ENCODE results near the gene UGT1A4.

The UGT1A4 gene

DNA sequence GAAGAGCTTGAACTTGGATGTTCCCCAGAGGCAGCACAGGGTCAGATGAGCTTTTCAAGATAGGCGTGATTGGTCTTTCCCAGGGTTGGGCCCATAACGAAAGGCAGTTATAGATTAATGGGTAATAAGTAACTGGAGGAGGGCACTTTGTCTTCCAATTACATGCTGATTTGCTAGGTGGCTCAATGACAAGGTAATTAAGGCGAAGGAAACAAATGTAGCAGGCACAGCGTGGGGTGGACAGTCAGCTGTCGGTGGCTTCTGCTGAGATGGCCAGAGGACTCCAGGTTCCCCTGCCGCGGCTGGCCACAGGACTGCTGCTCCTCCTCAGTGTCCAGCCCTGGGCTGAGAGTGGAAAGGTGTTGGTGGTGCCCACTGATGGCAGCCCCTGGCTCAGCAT is at the start of gene UGT1A4:
UGT1A4 (plus strand) TSS at position 185 of the 400 bp plus-strand sequence; CDS start at position 270, 85 bp downstream.
- DNase-seq (ENCODE audit: low spot score): no peak

DNA sequence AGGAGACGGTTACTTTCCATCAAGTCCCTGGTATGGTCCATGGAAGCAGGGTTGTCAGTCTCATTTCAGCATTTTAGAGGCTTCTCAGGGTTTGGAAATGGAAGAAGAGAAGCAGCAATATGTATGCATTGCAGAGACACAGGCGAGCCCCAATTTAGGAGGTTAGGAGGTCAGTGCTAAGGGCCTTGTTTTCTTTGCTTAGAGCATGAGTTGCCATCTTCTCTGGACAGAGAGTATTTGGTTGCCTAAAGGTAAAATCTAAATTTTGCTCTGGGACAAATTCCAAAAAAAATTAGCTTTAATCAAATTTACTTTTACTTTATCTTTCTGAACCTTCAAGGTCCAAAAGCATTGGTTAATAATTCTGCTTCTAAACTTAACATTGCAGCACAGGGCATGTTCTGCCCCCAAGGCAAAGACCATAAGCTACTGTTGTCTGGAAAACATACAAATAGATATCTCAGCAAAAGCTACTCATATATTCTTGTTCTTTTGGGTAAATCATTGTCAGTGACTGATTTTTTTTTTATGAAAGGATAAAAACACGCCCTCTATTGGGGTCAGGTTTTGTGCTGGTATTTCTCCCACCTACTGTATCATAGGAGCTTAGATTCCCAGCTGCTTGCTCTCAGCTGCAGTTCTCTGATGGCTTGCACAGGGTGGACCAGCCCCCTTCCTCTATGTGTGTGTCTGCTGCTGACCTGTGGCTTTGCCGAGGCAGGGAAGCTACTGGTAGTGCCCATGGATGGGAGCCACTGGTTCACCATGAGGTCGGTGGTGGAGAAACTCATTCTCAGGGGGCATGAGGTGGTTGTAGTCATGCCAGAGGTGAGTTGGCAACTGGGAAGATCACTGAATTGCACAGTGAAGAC is 47.0 kb upstream of the UGT1A4 start, which contains the start of gene UGT1A9:
UGT1A9 (plus strand) TSS at position 609 of the 872 bp plus-strand sequence; CDS start at position 646, 37 bp downstream.
- DNase-seq (ENCODE audit: low spot score): no peak

DNA sequence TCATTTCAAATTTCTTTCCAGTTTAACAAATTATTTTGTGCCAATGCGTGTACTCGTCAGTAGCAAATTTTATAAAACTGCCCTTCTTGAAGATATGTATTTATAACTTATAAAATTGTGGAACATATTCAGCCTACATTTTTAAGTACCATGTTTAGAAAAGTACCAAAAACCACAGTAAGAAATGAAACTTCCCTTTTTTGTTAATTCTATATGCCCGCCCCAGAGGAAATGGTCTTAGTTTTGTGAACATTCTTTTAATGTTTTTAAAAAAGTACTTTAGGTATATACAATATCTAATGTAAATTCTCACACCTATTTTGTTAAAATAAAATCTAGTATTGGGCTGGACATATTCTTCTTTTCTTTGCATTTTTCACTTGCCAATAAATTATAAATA is 45.6 kb upstream of the UGT1A4 start:
- DNase-seq (ENCODE audit: low spot score): no peak

DNA sequence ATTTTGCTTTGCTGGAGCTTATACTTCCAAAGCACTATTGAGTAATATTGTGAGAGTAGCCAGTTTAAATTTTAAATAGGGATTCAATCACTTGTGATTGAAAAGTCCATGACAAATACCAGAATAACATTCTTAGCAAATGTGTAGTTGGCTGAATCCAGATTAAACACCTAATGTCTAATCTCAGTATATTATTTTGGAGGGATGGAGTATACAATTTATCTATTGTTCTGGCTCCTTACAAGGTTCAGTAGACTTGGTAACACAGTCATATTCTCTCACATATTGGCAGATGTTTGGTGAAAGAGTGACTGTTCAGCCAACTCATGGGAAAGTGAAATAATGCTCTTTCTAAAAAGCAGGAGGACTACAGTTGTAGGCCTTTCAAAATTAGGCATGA is 44.6 kb upstream of the UGT1A4 start:
- no peak for DNase-seq (ENCODE audit: low spot score)

DNA sequence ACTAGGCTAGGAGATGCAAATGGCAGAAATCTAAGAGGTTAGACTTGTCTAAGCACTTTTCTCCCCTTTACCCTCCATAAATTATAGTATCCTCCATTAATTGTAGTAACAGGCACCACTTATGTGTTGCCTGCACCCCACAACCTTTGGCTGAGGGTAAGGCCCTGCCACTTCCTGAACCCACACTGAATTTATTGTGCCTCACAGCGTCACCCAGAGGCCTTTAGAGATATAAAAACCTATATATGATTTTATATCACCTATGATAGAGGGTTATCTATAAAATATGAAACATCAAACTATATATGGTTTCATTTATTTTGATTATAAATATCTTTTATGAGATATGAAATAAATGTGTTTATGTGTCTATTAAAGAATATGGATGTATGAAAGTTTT is 44.2 kb upstream of the UGT1A4 start:
- no peak for DNase-seq (ENCODE audit: low spot score)

DNA sequence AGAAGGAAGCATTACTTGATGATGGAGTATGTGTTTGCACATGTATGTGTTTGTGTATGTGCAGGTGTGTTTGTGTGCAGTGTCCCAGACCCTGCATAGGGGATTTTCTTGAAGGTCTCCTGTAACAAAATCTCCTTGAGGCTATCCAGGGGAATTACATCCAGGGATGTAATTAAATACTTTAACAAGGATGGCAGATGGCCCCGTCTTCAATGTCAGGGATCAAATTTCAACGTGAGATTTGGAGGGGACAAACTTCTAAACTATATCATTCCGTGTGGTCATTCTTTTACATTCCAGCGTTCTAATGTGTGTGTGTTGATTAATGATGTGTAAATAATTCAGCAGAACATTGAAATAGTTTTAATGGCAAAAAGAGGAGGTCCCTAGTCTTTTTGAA is 43.5 kb upstream of the UGT1A4 start:
- no peak for DNase-seq (ENCODE audit: low spot score)

DNA sequence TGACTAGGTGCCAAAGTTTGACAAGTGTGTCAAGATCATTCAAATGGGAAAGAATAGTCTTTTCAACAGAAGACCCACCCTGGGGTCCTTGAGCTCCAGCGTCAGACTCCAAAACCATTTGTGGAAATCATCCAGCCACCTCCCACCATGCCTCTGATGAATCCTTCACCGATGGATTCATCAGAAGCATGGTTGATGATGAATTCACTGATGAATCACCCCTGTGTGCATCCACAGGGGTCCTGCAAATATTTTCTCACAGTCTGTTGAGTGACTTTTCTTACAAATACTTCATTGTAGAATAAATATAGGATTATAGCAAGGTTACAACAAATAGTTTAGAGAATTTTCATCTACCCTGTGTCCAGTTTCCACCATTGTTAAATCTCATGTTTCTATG is 42.5 kb upstream of the UGT1A4 start:
- no peak for DNase-seq (ENCODE audit: low spot score)

DNA sequence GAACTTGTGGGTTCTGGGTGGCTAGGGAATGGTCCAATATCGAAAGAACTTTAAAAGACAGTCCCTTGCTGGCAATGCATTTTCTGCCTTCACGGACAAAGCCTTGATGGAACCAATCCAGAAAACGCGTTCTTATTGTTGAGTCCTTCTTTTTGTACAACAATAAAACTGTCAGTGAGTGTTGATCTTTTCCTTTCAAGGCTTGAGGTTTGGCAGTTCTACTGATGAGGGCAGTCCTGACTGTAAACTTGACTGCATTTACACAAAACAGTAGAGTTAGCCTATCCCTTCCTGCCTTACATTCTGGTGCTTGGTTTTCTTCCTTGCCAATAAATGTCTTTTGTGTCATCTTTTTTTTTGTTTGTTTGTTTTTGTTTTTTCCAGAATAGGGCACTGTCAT is 39.3 kb upstream of the UGT1A4 start:
- DNase-seq (ENCODE audit: low spot score): no peak

DNA sequence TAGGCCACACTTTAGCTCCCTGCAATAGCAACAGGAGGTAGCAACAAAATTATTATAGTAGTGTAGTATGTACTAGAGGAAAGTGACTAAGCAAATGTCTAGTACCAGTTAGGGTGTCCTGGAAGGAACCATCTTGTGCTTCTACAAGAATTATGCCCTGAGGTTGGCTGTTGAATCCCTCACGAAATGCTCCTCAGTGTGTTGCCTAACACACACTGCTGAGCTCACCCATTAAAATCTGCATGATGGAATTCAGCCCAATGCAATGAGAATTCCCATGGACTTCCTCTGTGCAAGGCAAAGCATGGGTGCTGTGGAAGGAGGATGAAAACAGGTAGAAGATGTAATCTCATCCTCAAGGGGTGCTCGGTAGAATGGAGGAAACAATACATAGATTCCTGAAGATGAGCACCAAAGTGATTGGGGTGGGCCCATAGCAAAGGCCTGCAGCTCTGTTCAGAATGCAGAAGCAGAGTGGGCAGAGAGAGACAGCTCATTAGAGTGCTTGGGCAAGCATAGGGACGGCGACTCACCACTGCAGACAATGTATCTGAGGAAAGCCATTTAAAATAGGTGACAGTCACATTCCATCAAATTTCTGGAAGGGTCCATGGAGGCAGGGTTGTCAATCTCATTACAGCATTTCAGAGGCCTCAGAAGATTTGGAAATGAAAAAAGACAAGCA is 38.0 kb upstream of the UGT1A4 start:
- DNase-seq (ENCODE audit: low spot score): no peak

DNA sequence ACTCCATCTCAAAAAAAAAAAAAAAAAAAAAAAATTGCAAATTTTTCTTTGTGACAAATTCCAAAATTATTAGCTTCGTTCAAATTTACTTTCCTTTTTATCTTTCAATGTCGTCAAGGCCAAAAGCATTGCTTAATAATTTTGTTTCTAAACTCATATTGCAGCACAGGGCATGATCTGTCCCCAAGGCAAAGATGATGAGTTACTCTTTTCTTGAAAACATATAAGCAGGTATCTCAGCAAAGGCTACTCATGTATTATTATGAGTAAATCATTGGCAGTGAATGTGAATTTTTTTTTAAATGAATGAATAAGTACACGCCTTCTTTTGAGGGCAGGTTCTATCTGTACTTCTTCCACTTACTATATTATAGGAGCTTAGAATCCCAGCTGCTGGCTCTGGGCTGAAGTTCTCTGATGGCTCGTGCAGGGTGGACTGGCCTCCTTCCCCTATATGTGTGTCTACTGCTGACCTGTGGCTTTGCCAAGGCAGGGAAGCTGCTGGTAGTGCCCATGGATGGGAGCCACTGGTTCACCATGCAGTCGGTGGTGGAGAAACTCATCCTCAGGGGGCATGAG is 36.9 kb upstream of the UGT1A4 start, which contains the start of gene UGT1A7:
UGT1A7 (plus strand) TSS at position 381 of the 579 bp plus-strand sequence; CDS start at position 418, 37 bp downstream.
- no peak for DNase-seq (ENCODE audit: low spot score)

DNA sequence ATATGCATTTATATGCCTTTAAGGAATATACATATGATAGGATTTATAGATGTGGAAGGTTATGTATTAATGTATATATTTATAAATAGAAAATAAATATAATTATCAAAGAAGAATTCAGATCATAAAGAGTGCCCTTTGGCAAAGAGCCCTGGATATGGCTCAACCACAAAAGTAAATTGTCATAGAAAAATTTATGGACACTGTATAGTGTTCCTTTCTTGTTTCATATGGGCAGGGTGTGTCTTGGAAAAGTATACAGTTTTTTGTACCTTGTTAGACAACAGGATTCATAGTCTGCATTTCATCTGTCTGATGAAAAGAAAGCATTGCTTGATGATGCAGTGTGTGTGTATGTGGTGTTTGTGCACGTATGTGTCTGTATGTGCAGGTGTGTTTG is 33.9 kb upstream of the UGT1A4 start:
- DNase-seq (ENCODE audit: low spot score): no peak

DNA sequence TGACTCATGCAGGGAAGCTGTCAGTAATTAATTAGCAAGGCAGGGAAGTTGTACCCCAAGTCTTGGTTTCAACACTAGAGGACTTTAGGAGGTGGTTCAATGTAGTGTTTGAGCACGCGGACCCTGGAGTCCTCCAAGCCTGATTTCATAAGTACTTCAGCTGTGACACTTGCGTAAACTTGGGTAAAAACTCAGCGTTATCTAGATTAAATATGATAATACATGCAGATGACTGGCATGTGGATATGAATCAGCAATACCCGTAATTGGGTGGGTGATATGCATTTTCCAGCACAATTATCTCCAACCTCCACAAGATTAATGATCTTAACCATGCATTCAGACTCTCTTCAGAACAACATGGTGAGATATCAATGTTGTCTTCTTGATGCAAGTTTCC is 31.6 kb upstream of the UGT1A4 start:
- DNase-seq (ENCODE audit: low spot score): no peak

DNA sequence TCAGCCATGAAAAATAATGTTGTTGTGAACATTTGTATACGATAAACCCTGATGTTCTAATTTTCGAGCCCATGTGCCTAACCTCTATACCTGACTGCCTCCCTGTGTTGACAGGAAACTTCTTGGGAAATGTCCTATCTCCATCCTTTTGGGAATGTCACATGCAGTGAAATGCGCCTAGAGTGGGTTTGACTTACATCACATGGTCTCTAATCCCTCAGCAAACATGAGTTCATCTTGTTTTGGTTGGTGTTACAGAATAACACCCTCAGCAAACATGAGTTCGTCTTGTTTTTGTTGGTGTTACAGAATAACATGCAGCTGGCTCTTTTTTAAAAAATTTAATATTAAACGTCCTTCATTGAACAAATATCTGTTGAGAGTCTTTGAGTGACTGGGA is 30.2 kb upstream of the UGT1A4 start:
- DNase-seq (ENCODE audit: low spot score): no peak

DNA sequence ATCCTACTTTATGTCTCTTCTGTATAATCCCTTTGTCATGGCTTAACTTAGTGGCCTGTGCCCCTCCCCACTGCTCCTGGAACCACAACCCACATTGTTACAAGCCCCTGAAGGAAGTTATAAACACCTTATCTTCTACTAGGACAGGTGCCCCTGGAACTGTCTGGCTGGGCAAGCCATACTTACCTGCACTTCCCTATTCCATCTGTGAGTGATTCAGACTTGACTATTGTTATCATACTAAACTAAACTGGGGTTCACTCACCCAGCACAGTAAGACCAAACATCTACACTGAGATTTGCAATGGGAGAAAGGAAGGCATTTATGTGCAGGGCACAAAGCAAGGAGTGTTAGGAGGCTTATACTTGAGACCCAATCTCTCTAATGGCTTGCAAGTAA is 29.5 kb upstream of the UGT1A4 start:
- DNase-seq (ENCODE audit: low spot score): no peak

DNA sequence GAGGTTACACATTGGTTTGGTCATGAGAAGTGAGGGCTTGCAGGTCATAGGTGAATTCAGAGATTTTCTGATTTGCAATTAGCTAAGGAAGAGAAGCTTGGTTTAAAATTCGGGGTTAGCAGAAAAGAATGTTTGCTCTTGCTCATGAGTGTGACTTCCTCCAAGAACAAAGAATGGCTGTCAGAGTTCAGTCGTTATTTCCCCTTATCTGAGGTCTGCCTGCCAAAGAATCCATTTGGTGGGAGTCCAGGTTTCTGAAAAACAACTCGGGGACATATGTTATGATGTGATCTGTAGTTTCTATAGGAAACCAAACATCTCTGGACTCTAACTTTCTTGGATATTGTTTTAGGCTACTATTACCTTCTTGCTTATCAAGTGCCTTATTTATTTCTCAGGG is 29.0 kb upstream of the UGT1A4 start:
- DNase-seq (ENCODE audit: low spot score): no peak

DNA sequence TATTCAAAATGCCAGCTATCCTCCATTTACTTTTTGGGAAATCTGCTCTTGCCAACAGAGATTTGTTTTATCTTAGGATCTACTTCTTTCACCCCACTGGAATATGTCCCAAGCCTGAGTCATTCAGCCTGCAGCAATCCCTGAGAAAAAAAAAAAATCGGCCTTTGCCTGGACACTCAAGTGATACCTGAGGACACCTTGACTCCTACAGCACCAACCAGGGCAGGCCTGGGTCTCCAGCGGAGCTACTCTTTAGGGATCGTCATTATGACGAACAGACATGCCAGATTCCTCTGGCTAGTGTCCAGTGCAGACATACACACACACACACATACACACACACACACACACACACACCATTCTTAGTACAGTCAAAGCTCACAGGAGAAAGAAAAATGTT is 28.1 kb upstream of the UGT1A4 start:
- DNase-seq (ENCODE audit: low spot score): no peak

DNA sequence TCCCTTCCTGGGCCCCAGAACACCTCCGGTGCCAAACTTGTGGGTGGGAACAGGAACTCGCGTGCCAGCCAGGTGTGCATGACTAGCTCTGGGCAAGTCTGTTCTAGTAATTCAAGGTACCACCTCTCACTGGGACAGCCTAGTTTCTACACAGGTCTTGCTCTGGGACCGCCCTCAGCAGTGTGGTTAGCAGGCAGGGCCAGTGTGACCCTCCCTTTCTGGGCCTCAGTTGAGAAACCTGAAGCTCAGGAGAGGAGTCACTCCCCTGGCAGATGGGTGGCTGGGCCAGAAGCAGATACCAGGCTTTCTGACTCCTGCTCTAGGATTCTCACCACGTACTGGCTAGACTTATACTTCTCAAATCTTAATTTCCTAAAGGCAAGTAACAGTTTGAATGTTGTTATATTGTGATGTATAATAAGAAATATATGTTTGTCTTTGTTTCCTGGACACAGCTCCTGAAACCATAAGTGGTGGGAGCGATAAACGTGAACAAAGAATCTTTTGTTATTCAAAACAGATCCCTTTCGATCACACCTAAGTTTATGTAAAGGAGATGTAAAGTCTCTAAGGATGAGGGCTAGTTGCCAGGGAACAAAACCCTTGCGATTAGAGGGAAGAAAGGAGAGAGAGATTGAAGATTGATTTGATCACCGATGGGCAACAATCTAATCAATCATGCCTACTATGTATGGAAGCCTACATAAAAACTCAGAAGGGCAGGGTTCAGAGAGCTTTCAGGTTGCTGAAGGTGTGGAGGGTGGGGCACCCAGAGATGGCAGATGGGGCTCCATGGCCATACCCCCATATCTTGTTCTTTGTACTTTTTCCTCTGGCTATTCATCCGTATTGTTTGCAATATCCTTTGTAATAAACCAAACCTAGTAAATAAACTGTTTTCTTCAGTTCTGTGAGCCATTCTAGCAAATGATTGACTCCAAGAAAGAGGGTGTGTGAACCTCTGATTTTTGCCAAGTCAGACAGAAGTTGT is 26.8 kb upstream of the UGT1A4 start:
- no peak for DNase-seq (ENCODE audit: low spot score)

DNA sequence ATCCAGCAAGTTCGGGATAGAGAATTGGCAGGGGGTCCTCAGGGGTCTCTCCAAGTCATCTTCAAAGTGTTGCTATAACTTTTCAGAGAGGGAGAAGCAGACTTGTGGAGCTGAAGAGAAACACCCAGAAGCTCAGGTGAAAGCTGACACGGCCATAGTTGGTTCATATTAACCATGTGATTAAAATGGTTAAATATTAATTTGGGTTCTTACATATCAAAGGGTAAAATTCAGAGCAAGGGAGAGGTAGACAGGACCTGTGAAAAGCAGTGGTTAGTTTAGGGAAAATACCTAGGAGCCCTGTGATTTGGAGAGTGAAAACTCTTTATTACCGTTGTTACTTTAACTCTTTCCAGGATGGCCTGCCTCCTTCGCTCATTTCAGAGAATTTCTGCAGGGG is 25.9 kb upstream of the UGT1A4 start, which contains the start of gene UGT1A6:
UGT1A6 (plus strand) TSS at position 243 of the 400 bp plus-strand sequence; CDS start at position 358, 115 bp downstream.
- DNase-seq (ENCODE audit: low spot score): no peak

DNA sequence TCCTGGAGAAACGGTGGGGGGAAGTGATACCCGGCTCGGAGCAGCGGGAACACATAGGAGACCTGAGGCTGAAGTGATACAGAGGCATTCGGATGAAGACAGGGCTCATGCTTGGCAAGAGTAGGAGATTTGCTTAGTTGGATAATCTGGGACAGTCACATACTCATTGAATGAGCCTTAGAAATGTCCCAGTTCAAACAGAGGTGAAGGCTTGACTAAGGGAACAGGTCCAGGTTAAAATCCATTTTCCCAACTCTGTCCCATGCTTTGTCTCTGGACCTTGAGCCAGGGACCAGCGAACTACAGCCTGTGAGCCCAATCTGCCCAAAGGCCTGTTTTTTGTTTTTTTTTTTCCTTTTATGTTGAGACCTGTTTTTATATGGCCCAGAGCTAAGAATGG is 24.6 kb upstream of the UGT1A4 start:
- DNase-seq (ENCODE audit: low spot score): no peak

DNA sequence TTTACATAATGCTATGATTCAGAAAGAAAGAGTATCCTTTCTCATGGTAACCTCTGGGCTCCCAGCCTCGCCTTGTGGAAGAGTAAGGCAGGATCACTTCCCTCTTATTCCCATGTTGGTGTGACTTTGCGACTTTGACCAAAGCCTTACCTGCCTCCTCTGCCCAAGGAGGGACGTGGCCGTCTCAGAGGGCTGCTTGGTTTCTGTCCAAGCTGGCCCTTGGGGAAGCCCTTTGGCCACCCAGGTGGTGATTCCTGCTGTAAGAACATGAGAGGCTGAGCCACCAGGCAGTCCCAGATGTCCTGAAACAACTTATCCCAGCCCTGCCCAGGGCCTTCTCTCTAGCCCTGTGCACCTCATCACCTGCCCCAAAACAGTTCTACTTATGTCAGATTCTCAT is 19.8 kb upstream of the UGT1A4 start:
- DNase-seq (ENCODE audit: low spot score): no peak

DNA sequence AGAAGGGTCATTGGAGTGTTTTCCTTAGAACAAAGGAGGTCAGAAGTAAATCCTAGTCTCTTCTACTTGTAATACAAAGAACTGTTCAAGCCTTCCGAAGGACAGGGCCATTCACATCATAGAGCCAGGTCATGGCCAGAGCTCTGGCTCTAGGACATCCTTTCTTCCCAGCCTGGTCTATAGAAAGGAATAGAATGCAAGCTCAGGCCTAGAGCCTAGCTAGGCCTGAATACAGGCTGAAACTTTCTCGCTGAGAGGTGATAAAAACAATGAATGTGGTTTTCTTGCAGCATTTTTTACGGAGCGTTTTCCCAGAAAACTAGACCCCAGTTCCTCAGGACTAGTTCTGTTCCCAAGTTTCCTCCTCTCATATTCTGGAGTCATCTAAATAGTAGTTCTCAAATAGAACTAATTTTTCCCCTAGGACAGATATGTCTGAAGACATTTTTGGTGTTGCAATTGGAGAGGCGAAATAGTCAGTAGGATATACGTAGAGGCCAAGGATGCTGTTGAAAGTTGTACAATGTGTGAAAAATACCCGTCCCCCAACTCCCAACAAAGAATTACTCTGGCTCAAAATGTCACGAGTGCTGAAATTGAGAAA is 19.0 kb upstream of the UGT1A4 start:
- DNase-seq (ENCODE audit: low spot score): no peak

All from AG20443 (cell line).